BE2C (cell line): Measurements from ENCODE around the gene CSMD2.
A peak's percentile ranks its signal among the peaks of the same experiment; 100 is the strongest.

Source experiments
- DNase-seq: peaks from one replicate; pipeline ENCODE4 v3.0.0-alpha.2; 2020
- H3K27me3 ChIP-seq: fragments of 250-450 bp; sonication (Bioruptor Pico); 2 replicates; pipeline ENCODE4 v1.5.1; 2020; ENCODE audit warnings: mild to moderate bottlenecking
- H3K36me3 ChIP-seq: fragments of 250-450 bp; sonication (Bioruptor Pico); 2 replicates; pipeline ENCODE4 v1.5.1; 2020; ENCODE audit warnings: mild to moderate bottlenecking
- H3K4me1 ChIP-seq: fragments of 250-450 bp; sonication (Bioruptor Pico); 2 replicates; pipeline ENCODE4 v1.5.1; 2020
- H3K4me3 ChIP-seq: 2 replicates; pipeline ENCODE4 v1.5.1; 2011; ENCODE audit warnings: low read depth, low read length
- H3K9me3 ChIP-seq: fragments of 250-450 bp; sonication (Bioruptor Pico); 2 replicates; pipeline ENCODE4 v1.5.1; 2020
- CTCF ChIP-seq: IDR thresholded peaks from 2 replicates; pipeline ENCODE4 v1.5.1; 2012; ENCODE audit warnings: mild to moderate bottlenecking, low read depth, low read length

CSMD2 gene

GRCh38 chr1:33482412-33482811 is 682.6 kb downstream of the CSMD2 start:
- no peak for TF ChIP-seq CTCF
- no peak for DNase-seq
- Histone ChIP-seq H3K4me3 (no peak overlapping the region), H3K4me1 (no peaks in the 10 kb centered on the region), H3K9me3 (no peaks in the 10 kb centered on the region), H3K36me3 (no peaks in the 10 kb centered on the region), H3K27me3 (no peaks in the 10 kb centered on the region)

- no peaks in the 10 kb centered on the region for H3K27me3 ChIP-seq
- H3K4me3 ChIP-seq = no peak overlapping the region
- no peaks in the 10 kb centered on the region for H3K36me3 ChIP-seq
- H3K9me3 ChIP-seq = no peaks in the 10 kb centered on the region
- H3K4me1 ChIP-seq = no peaks in the 10 kb centered on the region
- TF ChIP-seq CTCF = no peak
- no peak for DNase-seq
Measured at GRCh38 chr1:33477451-33477850, 687.6 kb downstream of the CSMD2 start.

GRCh38 chr1:33473900-33474299 is 691.1 kb downstream of the CSMD2 start:
- Histone ChIP-seq H3K36me3 (no peaks in the 10 kb centered on the region), H3K4me3 (no peak overlapping the region), H3K4me1 (peaks cover 3% of the 10 kb centered on the region; the same call in 1 of the 2 replicates), H3K9me3 (no peaks in the 10 kb centered on the region), H3K27me3 (no peaks in the 10 kb centered on the region)
- no peak for TF ChIP-seq CTCF
- DNase-seq = no peak

GRCh38 chr1:33472269-33472980 is 692.6 kb downstream of the CSMD2 start, which contains the start of gene ZSCAN20:
Gene ZSCAN20 (plus strand): TSS chr1:33472645. CDS start chr1:33479289, 6,644 bp downstream.
- DNase-seq = peak; percentile 92
- TF ChIP-seq CTCF = no peak
- H3K36me3 ChIP-seq = no peaks in the 10 kb centered on the region
- H3K9me3 ChIP-seq = no peaks in the 10 kb centered on the region
- H3K4me3 ChIP-seq = peak within 1 kb of the TSS; percentile 69
- H3K27me3 ChIP-seq = no peaks in the 10 kb centered on the region
- H3K4me1 ChIP-seq = peaks cover 3% of the 10 kb centered on the region; the same call in 1 of the 2 replicates

GRCh38 chr1:33471416-33471815 is 693.6 kb downstream of the CSMD2 start:
- no peak for DNase-seq
- no peak overlapping the region for H3K4me3 ChIP-seq
- no peaks in the 10 kb centered on the region for H3K9me3 ChIP-seq

More at GRCh38 chr1:33471416-33471815, 693.6 kb downstream of the CSMD2 start:
- no peaks in the 10 kb centered on the region for H3K27me3 ChIP-seq
- H3K4me1 ChIP-seq = peaks cover 3% of the 10 kb centered on the region; the same call in 1 of the 2 replicates
- no peak for TF ChIP-seq CTCF
- no peaks in the 10 kb centered on the region for H3K36me3 ChIP-seq
